Keratinocyte (primary cell): ENCODE measurements around the gene PKD1. TPM values are rescaled to one million over a fixed set of nuclear protein-coding genes. Genes with fewer than 3 reads are reported as not detected.

Experiments used
- DNase-seq: peaks from one replicate; pipeline ENCODE4 v3.0.0-alpha.2; 2011; ENCODE audit warnings: low read depth, missing footprints, low spot score
- FAIRE-seq: peaks from 2 replicates; lab custom pipeline; 2011; peaks lifted over from hg19 to GRCh38; lab: Jason Lieb, UNC
- H2AFZ ChIP-seq: 2 replicates; pipeline ENCODE4 v1.6.0; 2012; ENCODE audit warnings: low read length, control low read depth, inconsistent platforms; ENCODE audit not compliant: control insufficient read depth
- H3K27ac ChIP-seq: 2 replicates; pipeline ENCODE4 v1.5.1; 2011; ENCODE audit warnings: low read length; ENCODE audit not compliant: control insufficient read depth, insufficient read depth
- H3K27me3 ChIP-seq: 3 replicates; pipeline ENCODE4 v1.6.0; 2011; ENCODE audit warnings: low read length; ENCODE audit not compliant: control insufficient read depth, insufficient read depth; ENCODE audit errors: extremely low read depth
- H3K36me3 ChIP-seq, 2 experiments: 2 replicates in 1 of 2; 3 replicates in 1 of 2; pipeline ENCODE4 v1.5.1; 2011; ENCODE audit warnings: low read length in 2 of 2, mild to moderate bottlenecking in 1 of 2; ENCODE audit not compliant: control insufficient read depth in 2 of 2, insufficient read depth in 2 of 2; ENCODE audit errors: extremely low read depth in 1 of 2
- H3K4me1 ChIP-seq: 3 replicates; pipeline ENCODE4 v1.5.1; 2011; ENCODE audit warnings: low read length; ENCODE audit not compliant: control insufficient read depth, insufficient read depth; ENCODE audit errors: extremely low read depth
- H3K4me2 ChIP-seq: 3 replicates; pipeline ENCODE4 v1.6.0; 2011; ENCODE audit warnings: low read depth, low read length; ENCODE audit not compliant: control insufficient read depth, insufficient read depth; ENCODE audit errors: extremely low read depth
- H3K4me3 ChIP-seq, 3 experiments: fragments of 200-600 bp in 1 of 3; sonication (generic) in 1 of 3; 2 replicates in 2 of 3; 3 replicates in 1 of 3; pipeline ENCODE4 v1.5.1; 2011 to 2016; ENCODE audit warnings: low read length in 3 of 3, mild to moderate bottlenecking in 3 of 3, control low read depth in 2 of 3, inconsistent platforms in 1 of 3, low read depth in 1 of 3, mixed read lengths in 1 of 3, mixed run types in 1 of 3, moderate library complexity in 1 of 3; ENCODE audit not compliant: control insufficient read depth in 2 of 3, insufficient read depth in 2 of 3; ENCODE audit errors: extremely low read depth in 1 of 3
- H3K79me2 ChIP-seq: 2 replicates; pipeline ENCODE4 v1.6.0; 2012; ENCODE audit warnings: low read length; ENCODE audit not compliant: control insufficient read depth, insufficient read depth
- H3K9ac ChIP-seq: 3 replicates; pipeline ENCODE4 v1.6.0; 2011; ENCODE audit warnings: low read length; ENCODE audit not compliant: control insufficient read depth, insufficient read depth; ENCODE audit errors: extremely low read depth
- H3K9me1 ChIP-seq: 3 replicates; pipeline ENCODE4 v1.6.0; 2011; ENCODE audit warnings: low read length; ENCODE audit not compliant: control insufficient read depth, insufficient read depth; ENCODE audit errors: extremely low read depth
- H3K9me3 ChIP-seq: 2 replicates; pipeline ENCODE4 v1.5.1; 2012; ENCODE audit warnings: low read depth, low read length; ENCODE audit not compliant: control insufficient read depth
- H4K20me1 ChIP-seq: 3 replicates; pipeline ENCODE4 v1.6.0; 2011; ENCODE audit warnings: low read length; ENCODE audit not compliant: control insufficient read depth, insufficient read depth; ENCODE audit errors: extremely low read depth
- CTCF ChIP-seq, 3 experiments: IDR thresholded peaks in 1 of 3; conservative IDR thresholded peaks in 1 of 3; optimal IDR thresholded peaks in 1 of 3; 2 replicates in 2 of 3; 3 replicates in 1 of 3; pipeline versions ENCODE3 to v1.5.1; 2011; ENCODE audit warnings: low read length in 3 of 3, mild to moderate bottlenecking in 3 of 3, moderate library complexity in 2 of 3, control low read depth in 1 of 3, inconsistent platforms in 1 of 3; ENCODE audit not compliant: insufficient read depth in 2 of 3; ENCODE audit errors: extremely low read depth in 1 of 3
- EZH2 ChIP-seq: IDR thresholded peaks from one replicate; pipeline ENCODE4 v1.6.1; 2012; ENCODE audit warnings: inconsistent platforms, mild to moderate bottlenecking, low read length, moderate library complexity
- dilution Hi-C: fragments of 300-500 bp; cut with MboI; formaldehyde crosslinking; loops from one replicate; pipeline ENCODE4 v1.7.0; 2020; ENCODE audit warnings: low sequenced_read_pairs; ENCODE audit not compliant: extremely low pct_ligation_motif_present
- polyA plus RNA-seq, 5 experiments: library from polyadenylated mRNA; depleted of rRNA in 3 of 5; stranded (reverse) in 3 of 5; stranded (forward) in 1 of 5; unstranded in 1 of 5; fragments of >200 nt; gene quantifications; 1 replicate in 1 of 5; 2 replicates in 3 of 5; 3 replicates in 1 of 5; pipeline versions ENCODE4 v1.2.1 to v1.2.3, GENCODE V29; 2011 to 2012; ENCODE audit warnings: missing spikeins in 2 of 5, low read depth in 1 of 5, low replicate concordance in 1 of 5

PKD1 gene
- polyA plus RNA-seq, 1 donor (not counting 4 experiments of a cell fraction or from before 2014, with no cell fraction given) = 10.6 TPM

DNA sequence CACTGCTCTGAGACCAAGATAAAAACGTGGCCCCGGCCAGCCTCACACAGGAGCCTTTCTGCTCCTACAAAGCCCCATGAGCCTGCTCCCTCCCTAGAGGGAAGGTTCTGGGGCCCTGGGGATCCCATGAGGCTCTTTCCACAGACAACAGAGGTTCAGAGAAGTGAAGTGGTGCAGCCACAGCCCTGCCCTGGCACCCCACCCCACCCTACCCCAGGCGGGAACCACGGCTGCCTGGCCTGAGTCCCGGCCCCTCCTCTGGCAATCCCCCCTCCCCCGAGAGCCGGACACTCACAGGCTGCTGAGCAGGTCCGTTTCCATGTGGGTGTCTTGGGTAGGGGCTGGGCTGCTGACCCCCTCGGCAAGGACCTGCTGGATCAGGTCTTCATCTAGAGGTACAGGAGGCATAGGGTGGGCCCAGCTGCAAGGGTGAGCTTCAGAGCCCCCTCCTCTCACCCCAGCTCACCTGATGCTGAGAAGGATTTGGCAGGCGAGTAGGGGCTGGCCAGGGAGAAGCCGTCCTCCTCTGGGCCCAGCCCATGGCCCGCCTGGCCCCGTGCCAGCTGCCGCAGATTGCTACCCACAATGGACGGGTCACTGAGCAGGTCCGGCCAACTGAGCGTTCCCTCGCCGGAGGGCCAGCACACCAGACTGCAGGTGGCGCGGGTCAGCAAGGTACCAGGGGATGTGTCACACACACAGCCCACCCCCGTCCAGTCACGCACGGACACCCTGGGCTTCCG lies 38.7 kb downstream of the PKD1 start:
- no peak overlapping the region for H3K9ac ChIP-seq
- H3K27ac ChIP-seq = no peak overlapping the region
- peaks cover 7% of the 10 kb centered on the region for H3K4me1 ChIP-seq
- H4K20me1 ChIP-seq = no peaks in the 10 kb centered on the region
- H3K27me3 ChIP-seq = no peaks in the 10 kb centered on the region
- H3K4me3 ChIP-seq = no peak overlapping the region
- no peaks in the 10 kb centered on the region for H3K9me3 ChIP-seq
- TF ChIP-seq CTCF (optimal IDR thresholded peaks at IDR 0.05 in 1 of 3, IDR thresholded peaks at IDR 0.05 in 1 of 3, conservative IDR thresholded peaks at IDR 0.05 in 1 of 3; ENCODE audit: extremely low read depth in 1 of 3, insufficient read depth in 2 of 3, low read length in 3 of 3) = no peak
- no peak for TF ChIP-seq EZH2
- no peak overlapping the region for H2AFZ ChIP-seq
- dilution Hi-C loops = no loop called here
- FAIRE-seq = no peak
- peaks cover 20 to 22% of the 10 kb centered on the region in 2 experiments for H3K36me3 ChIP-seq
- no peaks in the 10 kb centered on the region for H3K79me2 ChIP-seq
- no peaks in the 10 kb centered on the region for H3K9me1 ChIP-seq
- no peak overlapping the region for H3K4me2 ChIP-seq
- no peak for DNase-seq

DNA sequence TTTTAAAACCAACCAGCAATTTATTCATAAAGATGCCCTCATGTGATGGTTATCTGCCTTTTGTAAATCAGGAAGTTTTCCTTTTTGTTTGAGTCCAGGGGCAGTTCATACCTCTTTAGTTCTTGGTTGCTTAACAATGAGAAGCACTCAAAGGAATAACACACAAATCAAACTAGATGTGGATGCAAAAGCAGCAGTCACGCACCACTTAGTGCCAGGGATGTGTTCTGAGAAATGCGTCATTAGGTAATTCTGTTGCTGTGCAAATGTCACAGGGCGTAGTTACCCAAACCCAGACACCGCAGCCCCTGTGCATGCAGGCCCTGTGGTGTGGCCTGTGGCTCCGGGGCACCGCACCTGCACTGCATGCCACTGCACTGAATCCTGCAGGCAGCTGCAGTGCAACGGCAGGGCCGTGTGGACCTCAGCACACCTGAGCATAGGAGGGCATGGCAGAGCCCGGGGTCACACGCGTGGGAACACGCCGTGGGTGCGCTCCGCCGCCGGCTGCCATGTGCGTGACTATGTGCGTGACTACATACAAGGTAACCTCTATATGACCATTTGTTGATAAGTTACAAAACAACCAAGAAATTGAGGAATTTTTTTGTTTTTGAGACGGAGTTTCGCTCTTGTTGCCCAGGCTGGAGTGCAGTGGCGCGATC lies 39.6 kb downstream of the PKD1 start:
- FAIRE-seq (no peak), DNase-seq (no peak)
- H4K20me1 ChIP-seq = no peaks in the 10 kb centered on the region
- no peak overlapping the region for H3K9ac ChIP-seq
- H3K4me3 ChIP-seq = no peak overlapping the region
- no peak overlapping the region for H2AFZ ChIP-seq
- no peak overlapping the region for H3K4me2 ChIP-seq
- H3K9me3 ChIP-seq = no peaks in the 10 kb centered on the region
- H3K27ac ChIP-seq = no peak overlapping the region
- dilution Hi-C loops = no loop called here
- peaks cover 14% of the 10 kb centered on the region for H3K4me1 ChIP-seq
- H3K79me2 ChIP-seq = no peaks in the 10 kb centered on the region
- H3K27me3 ChIP-seq = no peaks in the 10 kb centered on the region
- H3K36me3 ChIP-seq = peaks cover 19 to 20% of the 10 kb centered on the region in 2 experiments
- no peak for TF ChIP-seq CTCF (optimal IDR thresholded peaks at IDR 0.05 in 1 of 3, IDR thresholded peaks at IDR 0.05 in 1 of 3, conservative IDR thresholded peaks at IDR 0.05 in 1 of 3; ENCODE audit: extremely low read depth in 1 of 3, insufficient read depth in 2 of 3, low read length in 3 of 3)
- TF ChIP-seq EZH2 = no peak
- no peaks in the 10 kb centered on the region for H3K9me1 ChIP-seq
